DMS79 treated with DMSO at 0.1 percent for 48 hours (cell line): ENCODE data around the gene INTS4.
"Not testable (repeated sequence)": the region's sequence is repeated elsewhere in the genome, so short reads cannot be mapped to it uniquely, and the experiment has no call there.

Experiments
- DNase-seq: peaks from one replicate; lab custom pipeline; 2025; lab: John Stamatoyannopoulos, UW

The INTS4 gene

DNA sequence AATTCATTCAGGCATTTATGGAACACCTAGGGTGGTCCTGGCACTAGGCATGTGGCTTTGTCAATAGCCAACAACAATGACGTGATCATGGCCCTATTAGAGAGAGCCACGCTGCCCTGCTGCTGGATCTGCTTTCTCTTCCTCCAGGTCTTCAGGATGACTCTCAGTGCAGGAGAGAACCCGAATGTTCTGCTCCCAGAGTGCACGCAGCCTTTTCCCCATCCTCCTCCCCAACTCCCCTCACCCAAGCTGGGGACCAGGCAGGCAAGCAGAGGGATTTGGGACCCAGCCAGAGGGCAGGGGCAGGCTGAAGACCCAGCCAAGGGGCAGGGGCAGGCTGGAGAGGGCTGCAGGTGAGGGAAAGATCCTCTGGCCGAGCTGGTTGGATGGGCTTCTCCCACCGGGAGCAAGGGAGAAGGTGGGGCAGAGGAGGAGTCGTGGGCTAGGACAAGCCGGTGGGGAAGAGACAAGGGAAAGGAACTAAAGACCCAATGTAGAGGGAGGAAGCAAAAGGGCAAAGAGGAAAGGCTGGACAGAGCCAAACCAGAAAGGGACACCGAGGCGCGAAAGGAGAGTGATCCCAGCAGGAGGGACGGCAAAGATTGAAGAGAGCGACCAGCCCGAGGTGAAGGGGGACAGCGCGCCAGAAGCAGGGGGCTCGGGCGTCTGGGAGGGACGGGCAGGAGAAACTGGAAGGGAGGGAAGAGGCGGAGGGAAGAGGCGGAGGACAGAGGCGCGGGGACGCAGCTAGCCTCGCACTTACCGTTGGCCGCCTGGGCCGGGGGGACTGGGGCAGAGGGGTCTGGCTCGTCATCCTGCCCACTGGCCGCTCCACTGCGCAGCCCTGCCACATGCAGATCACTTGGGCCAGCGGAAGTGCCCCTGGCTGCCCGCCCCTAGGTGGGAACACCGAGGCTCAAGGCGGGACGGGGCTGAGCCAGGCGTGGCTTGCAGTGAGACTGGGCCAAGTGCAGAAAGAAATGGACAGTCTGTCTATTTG is 28.2 kb upstream of the INTS4 start, which contains the start of gene KCTD14:
Gene KCTD14, minus strand, starts transcription at position 880 of the 1,000 bp plus-strand sequence. Its CDS starts 27 bp downstream, at position 853.
- peak; percentile 74 for DNase-seq

DNA sequence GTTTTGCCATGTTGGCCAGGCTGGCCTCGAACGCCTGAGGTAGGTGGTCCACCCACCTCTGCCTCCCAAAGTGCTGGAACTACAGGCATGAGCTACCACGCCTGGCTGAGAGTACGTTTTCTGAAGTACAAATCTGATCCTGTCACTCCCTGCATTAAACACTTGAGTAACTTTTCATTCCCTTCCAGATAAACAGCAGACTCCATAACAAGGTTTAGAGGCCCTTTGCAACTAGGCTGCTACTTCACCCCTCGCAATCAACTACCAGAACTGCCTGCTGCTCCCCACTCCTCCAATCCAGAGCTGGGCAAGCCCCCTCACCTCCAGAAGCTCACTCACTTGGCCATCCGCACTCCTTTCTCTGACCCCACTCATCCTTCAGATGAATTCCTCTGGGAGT is 27.1 kb upstream of the INTS4 start:
- DNase-seq, result no peak

DNA sequence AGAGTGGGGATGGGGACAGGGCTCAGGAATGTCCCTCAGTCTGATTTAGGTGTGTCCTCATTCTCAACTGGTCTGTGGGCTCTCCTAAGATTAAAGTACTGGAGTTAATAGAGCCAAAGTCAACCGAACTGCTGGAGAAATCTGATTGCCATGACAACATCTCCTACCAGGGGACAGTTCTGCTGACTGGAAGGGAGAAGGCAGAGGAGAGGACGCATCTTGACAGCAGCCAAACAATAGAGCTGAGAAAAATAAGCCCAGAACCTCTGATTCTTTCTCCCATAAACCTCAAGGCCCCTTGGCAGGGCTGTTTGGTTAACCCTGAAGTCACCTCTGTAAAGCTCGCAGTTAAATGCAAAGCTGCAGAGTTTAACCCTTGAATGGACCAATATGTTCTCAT is 25.8 kb upstream of the INTS4 start:
- DNase-seq, result no peak

GRCh38 chr11:78019808-78020207 is 25.3 kb upstream of the INTS4 start:
- DNase-seq, result no peak

- no peak for DNase-seq
These were observed 21.4 kb upstream of the INTS4 start for GRCh38 chr11:78015878-78016277.

DNA sequence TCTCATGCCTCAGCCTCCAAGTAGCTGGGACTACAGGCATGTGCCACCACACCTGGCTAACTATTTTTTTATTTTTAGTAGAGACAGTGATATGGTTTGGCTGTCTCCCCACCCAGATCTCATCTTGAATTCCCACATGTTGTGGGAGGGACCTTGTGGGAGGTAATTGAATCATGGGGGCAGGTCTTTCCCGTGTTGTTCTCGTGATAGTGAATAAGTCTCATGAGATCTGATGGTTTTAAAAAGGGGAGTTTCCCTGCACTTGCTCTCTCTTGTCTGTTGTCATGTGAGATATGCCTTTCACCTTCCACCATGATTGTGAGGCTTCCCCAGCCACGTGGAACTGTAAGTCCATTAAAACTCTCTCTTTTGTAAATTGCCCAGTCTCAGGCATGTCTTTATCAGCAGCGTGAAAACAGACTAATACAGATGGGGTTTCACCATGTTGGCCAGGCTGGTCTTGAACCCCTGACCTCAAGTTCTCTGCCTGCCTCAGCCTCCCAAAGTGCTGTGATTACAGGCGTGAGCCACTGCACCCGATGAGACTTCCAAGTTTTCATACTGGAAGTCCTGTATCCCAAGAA is 20.6 kb upstream of the INTS4 start:
- not testable (repeated sequence) for DNase-seq

GRCh38 chr11:78011301-78011700 is 16.8 kb upstream of the INTS4 start:
- DNase-seq, result no peak

- no peak for DNase-seq
These were observed 16.3 kb upstream of the INTS4 start for GRCh38 chr11:78010755-78011154.

DNA sequence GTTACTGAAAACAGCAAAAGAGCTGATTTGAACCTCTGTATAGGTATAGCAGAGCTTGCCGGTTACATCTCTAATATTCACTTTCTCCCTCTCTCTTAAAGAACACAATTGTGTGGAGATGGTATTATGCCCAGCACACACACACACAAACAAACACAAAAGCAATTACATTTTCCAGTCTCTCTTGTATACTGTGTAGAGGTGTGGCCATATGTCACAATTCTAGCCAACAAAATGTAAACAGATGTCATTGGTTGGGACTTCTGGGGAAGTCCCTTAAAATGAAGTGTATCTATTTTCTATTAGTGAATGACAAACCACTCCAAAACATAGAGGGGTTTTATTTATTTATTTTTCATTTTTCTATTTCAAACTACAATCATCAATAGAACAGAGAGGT is 15.8 kb upstream of the INTS4 start:
- DNase-seq, result no peak

- no peak for DNase-seq
These were observed 14.6 kb upstream of the INTS4 start for GRCh38 chr11:78009062-78009461.

- peak; percentile 84 for DNase-seq
These were observed 5.7 kb upstream of the INTS4 start for GRCh38 chr11:78000193-78000592.

DNA sequence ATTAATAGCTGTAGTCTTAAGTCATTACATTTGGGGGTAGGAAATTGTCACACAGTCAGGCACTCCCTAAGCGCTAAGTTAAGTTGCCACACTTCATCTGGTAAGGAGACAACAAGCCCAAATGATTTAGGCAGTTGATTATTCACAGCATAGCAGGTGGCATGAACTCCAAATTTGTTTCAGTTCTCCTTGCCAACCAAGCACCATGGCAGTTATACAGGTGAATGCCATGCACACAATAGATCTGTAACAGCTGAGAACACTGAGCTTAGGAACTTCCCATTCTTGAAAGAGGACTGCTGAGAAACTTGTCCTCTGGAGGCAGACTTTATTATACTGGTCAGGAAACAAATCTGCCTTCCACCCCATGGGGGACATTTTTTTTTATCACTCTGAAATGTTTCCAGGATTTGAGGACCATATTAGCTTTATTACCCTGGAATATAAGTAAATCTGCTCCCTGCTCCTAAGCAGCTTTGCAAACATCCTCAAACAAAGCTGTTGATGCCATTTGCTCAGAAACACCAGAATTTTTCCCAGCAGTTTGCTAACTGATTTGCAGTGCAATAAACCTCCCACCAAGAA is 5.1 kb upstream of the INTS4 start:
- peak; percentile 25 for DNase-seq

GRCh38 chr11:77993902-77994301 is 566 bp downstream of the INTS4 start:
- no peak for DNase-seq

- DNase-seq, result no peak
These were observed 3.5 kb downstream of the INTS4 start for GRCh38 chr11:77990981-77991380.

DNA sequence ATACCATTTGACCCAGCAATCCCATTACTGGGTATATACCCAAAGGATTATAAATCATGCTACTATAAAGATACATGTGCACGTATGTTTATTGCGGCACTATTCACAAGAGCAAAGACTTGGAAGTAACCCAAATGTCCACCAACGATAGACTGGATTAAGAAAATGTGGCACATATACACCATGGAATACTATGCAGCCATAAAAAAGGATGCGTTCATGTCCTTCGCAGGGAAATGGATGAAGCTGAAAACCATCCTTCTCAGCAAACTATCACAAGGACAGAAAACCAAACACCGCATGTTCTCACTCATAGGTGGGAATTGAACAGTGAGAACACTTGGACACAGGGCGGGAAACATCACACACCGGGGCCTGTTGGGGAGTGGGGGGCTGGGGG is 8.0 kb downstream of the INTS4 start:
- not testable (repeated sequence) for DNase-seq

- DNase-seq, result no peak
These were observed 13.0 kb downstream of the INTS4 start for GRCh38 chr11:77981346-77981947.

GRCh38 chr11:77968337-77968736 is 26.1 kb downstream of the INTS4 start:
- no peak for DNase-seq

GRCh38 chr11:77967753-77968152 is 26.7 kb downstream of the INTS4 start:
- DNase-seq, result no peak

GRCh38 chr11:77967121-77967520 is 27.3 kb downstream of the INTS4 start:
- no peak for DNase-seq

GRCh38 chr11:77966338-77966737 is 28.1 kb downstream of the INTS4 start:
- no peak for DNase-seq

- DNase-seq, result no peak
These were observed 35.0 kb downstream of the INTS4 start for GRCh38 chr11:77959434-77959833.

DNA sequence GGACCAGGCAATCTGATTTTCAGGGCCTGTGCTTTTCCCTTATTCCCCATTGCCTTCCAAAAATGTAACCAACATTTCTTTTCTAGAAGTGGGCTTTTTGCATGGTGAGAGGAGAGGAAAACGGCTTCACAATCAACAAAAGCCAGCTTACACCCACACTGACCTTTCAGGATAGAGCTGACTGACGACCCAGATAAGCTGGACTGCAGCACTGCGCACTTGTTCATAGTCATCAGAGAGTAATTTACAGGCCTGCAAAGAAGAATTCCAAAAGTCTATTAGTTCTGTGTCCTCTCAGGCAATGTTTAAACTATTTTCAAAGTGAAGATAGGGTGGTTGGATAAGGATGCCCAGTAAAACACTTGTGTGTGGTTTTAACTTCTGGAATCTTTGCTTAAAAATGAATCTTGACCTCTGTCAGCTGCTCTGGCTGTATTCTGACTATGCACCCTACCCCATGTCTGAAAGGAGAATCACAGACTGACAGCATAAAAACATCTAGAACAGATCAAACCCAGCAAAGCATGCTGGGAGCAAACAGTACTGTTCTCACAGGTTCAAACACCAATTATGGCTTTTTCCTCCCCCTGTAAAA is 35.8 kb downstream of the INTS4 start:
- DNase-seq, result not testable (repeated sequence)
